Stimulated activated CD4-positive, alpha-beta T cell treated with anti-CD3 and anti-CD28 coated beads, Interleukin-15, amount 100 ng/mL, for 1 hour (primary cell): Measurements from ENCODE around the gene MEA1.

Source experiments
- DNase-seq, 2 donors: peaks; one replicate each; pipeline ENCODE4 v3.0.0-alpha.2; 2020; ENCODE audit warnings: low read depth in 1 of 2, low spot score in 1 of 2

MEA1 gene

GRCh38 chr6:42974919-42975505, 38.7 kb downstream of the MEA1 start:
- DNase-seq = no peak

DNA sequence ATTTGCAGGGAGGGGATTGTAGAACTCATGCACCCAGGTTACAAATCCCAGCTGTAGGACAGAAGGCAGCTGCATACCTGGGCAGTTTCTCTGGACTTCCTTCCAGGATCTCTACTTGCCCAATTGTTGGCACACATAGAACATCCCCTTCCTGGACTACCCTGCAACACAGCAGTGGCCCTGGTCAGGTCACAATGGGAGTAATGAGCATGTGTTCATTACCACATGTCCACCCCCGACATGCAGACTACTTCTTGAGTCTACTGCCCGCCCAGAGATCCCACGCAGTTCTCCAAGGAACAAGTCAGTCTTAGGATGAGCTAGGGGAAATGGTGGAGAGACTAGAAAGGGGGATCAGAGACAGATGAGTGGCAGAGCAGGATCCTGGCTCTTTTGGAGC, 39.8 kb downstream of the MEA1 start:
- DNase-seq = no peak

DNA sequence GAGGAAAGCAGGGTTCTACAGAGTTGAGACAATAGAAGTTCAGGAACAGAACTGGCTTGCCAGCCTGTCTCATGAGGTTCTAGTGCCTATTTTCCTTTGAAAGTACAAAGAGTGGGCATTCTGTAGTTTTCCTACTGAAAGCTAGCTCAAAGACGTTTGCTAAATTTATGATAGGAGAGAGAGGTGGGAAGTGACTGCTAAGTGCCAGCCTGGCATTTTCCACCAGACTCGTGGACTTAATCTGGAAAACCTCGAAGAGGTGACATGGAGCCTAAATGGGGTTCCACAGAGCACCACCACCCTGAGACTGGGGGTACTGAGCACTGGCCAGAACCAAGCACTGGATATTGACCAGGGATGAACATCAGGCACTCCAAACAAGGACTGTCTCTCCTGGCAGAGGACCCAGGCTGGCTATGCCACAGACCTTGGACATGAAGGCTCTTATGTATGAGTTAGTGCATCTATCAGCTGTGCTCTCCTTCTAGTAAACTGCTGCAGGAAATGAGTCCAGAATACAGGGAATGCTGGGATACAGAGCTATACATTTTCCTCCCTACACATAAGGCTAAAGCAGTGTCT, 41.9 kb downstream of the MEA1 start:
- no peak for DNase-seq

GRCh38 chr6:42970871-42971612, 42.7 kb downstream of the MEA1 start:
- DNase-seq = no peak

DNA sequence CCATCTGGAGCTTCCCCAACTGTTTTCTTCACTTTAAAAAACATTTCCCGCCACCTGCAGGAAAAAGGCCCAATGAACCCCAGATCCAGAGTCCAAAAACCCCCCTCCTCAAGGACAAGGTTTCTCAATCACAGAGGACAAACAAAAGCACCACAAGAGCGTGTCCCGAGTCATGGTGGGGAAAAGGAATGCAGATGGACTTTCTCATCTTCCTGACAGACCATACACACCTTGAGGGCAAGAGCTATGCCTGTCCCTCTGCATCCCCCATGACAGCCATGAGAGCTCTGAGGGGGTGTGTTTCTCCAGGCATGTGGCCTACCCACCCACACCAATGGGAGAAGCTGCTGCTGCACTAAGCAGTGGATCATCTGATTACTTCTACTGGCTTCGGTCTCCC, 43.8 kb downstream of the MEA1 start:
- DNase-seq = no peak

DNA sequence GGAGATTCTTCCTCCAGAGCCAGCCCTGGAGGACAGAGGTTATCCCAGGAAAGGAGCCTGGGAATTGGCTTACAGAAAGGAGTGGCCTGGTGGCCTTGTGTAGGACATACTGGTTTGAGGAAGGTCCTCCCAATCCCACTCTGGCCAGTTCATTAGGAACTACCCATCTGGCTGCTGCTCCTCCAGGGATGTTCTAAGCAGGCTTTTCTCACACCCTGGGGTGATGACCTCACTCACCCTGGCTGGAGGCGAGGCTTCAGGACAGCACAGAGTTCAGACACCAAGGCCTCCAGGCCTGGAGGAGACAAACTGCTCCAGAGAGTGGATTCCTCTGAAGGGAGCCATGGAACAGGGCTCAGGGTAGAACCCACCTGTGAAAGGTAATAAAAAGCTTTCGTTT, 44.3 kb downstream of the MEA1 start:
- DNase-seq = no peak

DNA sequence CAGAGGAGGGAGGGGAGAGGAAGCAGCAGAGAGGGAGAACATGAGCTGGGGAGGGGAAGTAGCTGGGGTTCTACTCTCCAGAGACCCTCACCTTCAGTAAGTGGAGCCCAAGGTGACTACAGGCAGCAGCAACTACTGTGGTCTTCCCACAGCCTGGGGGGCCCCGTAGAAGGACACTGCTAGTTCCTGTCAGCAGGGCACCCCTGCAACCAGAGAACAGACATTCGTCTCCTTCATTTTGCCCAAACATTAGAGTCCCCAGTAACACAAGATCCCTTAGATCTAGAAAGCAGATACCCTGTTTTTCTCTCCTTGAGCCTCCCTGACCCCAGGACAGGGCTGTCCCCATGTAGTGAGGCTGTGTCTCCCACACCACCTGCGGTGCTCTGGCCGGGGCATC, 45.0 kb downstream of the MEA1 start:
- no peak for DNase-seq

GRCh38 chr6:42968126-42968701, 45.5 kb downstream of the MEA1 start:
- DNase-seq = no peak

DNA sequence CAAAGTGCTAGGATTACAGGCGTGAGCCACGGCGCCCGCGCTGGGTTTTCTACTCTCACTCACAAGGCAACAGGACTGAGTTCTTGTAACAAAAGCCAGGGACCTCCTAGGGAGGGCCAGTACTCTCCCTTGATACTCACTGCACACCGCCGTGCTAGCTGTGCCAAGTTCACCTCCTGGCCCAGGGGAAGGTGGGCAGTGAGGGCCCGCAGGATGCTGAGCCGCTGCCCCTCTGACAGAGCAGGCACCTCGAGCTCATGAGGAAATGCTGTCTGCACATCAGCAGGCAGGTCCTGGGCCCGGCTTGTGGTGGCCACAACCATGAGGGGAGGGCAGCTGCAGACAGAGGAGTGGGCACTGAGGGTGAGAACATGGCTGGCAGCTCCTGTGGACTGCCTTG, 46.5 kb downstream of the MEA1 start:
- no peak for DNase-seq

- no peak for DNase-seq
Measured at GRCh38 chr6:42966571-42966970, 47.2 kb downstream of the MEA1 start.

GRCh38 chr6:42963855-42964605, 49.7 kb downstream of the MEA1 start:
- no peak for DNase-seq

DNA sequence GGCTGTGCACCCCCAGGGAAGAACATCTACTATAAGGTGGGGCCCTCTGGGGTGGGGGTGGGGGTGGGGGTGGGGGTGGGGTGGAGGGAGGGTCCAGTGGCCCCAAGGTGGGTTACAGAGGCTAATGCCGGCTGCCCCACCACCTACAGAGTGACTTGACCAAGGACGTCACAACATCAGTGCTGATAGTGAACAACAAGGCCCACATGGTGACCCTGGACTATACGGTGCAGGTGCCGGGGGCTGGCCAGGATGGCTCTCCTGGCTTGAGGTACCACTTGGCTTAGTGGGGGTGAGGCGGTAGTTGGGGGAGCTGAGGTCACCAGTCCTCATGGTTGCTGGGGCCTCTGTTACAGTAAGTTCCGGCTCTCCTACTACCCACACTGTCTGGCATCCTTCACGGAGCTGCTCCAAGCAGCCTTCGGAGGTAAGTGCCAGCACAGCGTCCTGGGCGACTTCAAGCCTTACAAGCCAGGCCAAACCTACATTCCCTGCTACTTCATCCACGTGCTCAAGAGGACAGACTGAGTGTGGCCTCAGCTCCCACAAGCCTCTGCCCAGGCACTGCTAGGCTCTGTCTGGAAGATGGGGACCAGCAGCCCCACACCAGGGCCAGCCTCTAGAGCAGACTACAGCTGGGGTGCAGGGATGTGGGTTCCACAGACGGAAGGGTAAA, 50.4 kb downstream of the MEA1 start:
- DNase-seq = no peak

DNA sequence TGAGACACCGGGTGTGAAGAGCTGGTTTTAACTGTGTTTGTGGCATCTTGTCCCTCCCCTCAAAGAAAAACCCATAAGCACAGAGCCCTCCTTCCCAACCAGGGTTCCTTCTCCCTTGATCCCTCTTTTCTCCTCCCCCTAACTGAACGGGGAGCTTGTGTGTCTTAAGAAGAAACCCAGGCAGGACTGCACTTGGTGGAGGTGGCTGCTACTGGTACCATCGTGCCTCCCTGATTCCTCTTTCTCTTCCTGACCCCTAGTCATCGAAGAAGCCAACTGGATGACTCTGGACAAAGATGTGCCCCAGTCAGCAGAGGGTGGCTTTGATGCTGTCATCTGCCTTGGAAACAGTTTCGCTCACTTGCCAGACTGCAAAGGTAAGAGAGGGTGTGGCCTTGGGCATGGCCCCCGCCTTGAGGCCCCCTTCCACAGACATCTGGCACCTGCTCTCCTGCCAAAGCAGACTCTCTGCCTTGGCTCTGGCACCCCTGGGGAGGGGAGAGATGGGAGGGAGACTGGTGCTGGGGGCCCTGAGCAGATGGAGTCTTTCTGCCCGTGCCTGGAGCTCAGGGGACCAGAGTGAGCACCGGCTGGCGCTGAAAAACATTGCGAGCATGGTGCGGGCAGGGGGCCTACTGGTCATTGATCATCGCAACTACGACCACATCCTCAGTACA, 51.1 kb downstream of the MEA1 start:
- DNase-seq = no peak

- DNase-seq = no peak
Measured at GRCh38 chr6:42962096-42962495, 51.6 kb downstream of the MEA1 start.
